Smooth muscle cell (in vitro differentiated cells): ENCODE data around the gene OTX1. TPM values are rescaled to one million over a fixed set of nuclear protein-coding genes. Genes with fewer than 3 reads are reported as not detected.

Experiments used
- DNase-seq: peaks from one replicate; lab custom pipeline; 2025; ENCODE audit not compliant: unreplicated experiment; lab: John Stamatoyannopoulos, UW
- H2AFZ ChIP-seq: fragments of 200-600 bp; sonication (generic); 2 replicates; pipeline ENCODE4 v1.6.0; 2016; ENCODE audit warnings: antibody characterized with exemption, low read depth, mild to moderate bottlenecking
- H3F3A ChIP-seq: fragments of 200-600 bp; sonication (generic); 2 replicates; pipeline ENCODE4 v1.6.0; 2017; ENCODE audit warnings: antibody characterized with exemption, low read depth
- H3K27ac ChIP-seq: fragments of 200-600 bp; sonication (generic); 2 replicates; pipeline ENCODE4 v1.5.1; 2016; ENCODE audit warnings: low read depth, mild to moderate bottlenecking
- H3K27me3 ChIP-seq: fragments of 200-600 bp; sonication (generic); 2 replicates; pipeline ENCODE4 v1.6.1; 2016; ENCODE audit warnings: low read depth, mild to moderate bottlenecking
- H3K36me3 ChIP-seq: fragments of 200-600 bp; sonication (generic); 2 replicates; pipeline ENCODE4 v1.5.1; 2016; ENCODE audit warnings: low read depth
- H3K4me1 ChIP-seq: fragments of 200-600 bp; sonication (generic); 2 replicates; pipeline ENCODE4 v1.5.1; 2016; ENCODE audit warnings: low read depth
- H3K4me2 ChIP-seq: fragments of 200-600 bp; sonication (generic); 2 replicates; pipeline ENCODE4 v1.6.0; 2016; ENCODE audit warnings: mild to moderate bottlenecking
- H3K4me3 ChIP-seq: fragments of 200-600 bp; sonication (generic); 2 replicates; pipeline ENCODE4 v1.5.1; 2016; ENCODE audit warnings: mild to moderate bottlenecking
- H3K79me2 ChIP-seq: fragments of 200-600 bp; sonication (generic); 2 replicates; pipeline ENCODE4 v1.6.0; 2016; ENCODE audit warnings: low read depth, mild to moderate bottlenecking
- H3K9ac ChIP-seq: fragments of 200-600 bp; sonication (generic); 2 replicates; pipeline ENCODE4 v1.6.0; 2016; ENCODE audit warnings: low read depth
- H3K9me3 ChIP-seq: fragments of 200-600 bp; sonication (generic); replicated peaks from 2 replicates; pipeline ENCODE4 v1.5.1; 2016; ENCODE audit warnings: low read depth
- H4K20me1 ChIP-seq: fragments of 200-600 bp; sonication (generic); 2 replicates; pipeline ENCODE4 v1.6.0; 2016; ENCODE audit warnings: low read depth
- CTCF ChIP-seq: fragments of 200-600 bp; sonication (generic); IDR thresholded peaks from 2 replicates; pipeline ENCODE4 v1.5.1; 2017; ENCODE audit warnings: borderline replicate concordance, mild to moderate bottlenecking, antibody characterized with exemption; ENCODE audit not compliant: insufficient read depth, poor library complexity, severe bottlenecking
- WGBS: methylation state at CpG from one replicate; pipeline ENCODE4 v1.1.7; 2016; ENCODE audit warnings: low lambda C conversion rate; 5-methylcytosine and 5-hydroxymethylcytosine counted together
- polyA plus RNA-seq: library from polyadenylated mRNA; unstranded; fragments of >200 nt; fragmentation: Nextera tagmentation; extraction: Ambion mirVana; gene quantifications from 2 replicates; pipeline ENCODE4 v1.2.1, GENCODE V29; 2016
- total RNA-seq: library from RNA; depleted of rRNA; stranded (reverse); fragments of >200 nt; gene quantifications from 2 replicates; pipeline ENCODE4 v1.2.3, GENCODE V29; 2014

OTX1 gene
- total and polyA plus RNA-seq, 2 experiments from 2014 or later, result 0.35 TPM; not detected in 1

- no peak for DNase-seq
- Histone ChIP-seq H3K79me2 (no peaks in the 10 kb centered on the region), H2AFZ (no peak overlapping the region), H3K27ac (no peak overlapping the region), H3K9ac (no peak overlapping the region), H3K9me3 (no peaks in the 10 kb centered on the region), H3K4me2 (no peak overlapping the region), H3F3A (no peaks in the 10 kb centered on the region), H3K4me3 (no peak overlapping the region), H3K27me3 (peaks cover 98% of the 10 kb centered on the region), H4K20me1 (no peaks in the 10 kb centered on the region), H3K36me3 (no peaks in the 10 kb centered on the region), H3K4me1 (peaks cover 31% of the 10 kb centered on the region)
- 85% methylated on average over 1 of the region's 1 CpG for WGBS
- no peak for TF ChIP-seq CTCF
These were observed 13.6 kb downstream of the OTX1 start for GRCh38 chr2:63064197-63064596.

GRCh38 chr2:63064661-63065060 is 14.0 kb downstream of the OTX1 start:
- H3K27me3 ChIP-seq, result peaks cover 98% of the 10 kb centered on the region
- 79% methylated on average over 4 of the region's 4 CpGs for WGBS
- H3K4me2 ChIP-seq, result no peak overlapping the region
- H3F3A ChIP-seq, result no peaks in the 10 kb centered on the region
- H2AFZ ChIP-seq, result no peak overlapping the region
- no peaks in the 10 kb centered on the region for H4K20me1 ChIP-seq
- H3K27ac ChIP-seq, result no peak overlapping the region
- H3K9me3 ChIP-seq, result no peaks in the 10 kb centered on the region
- no peak overlapping the region for H3K9ac ChIP-seq
- H3K4me3 ChIP-seq, result no peak overlapping the region
- H3K4me1 ChIP-seq, result peaks cover 28% of the 10 kb centered on the region
- no peaks in the 10 kb centered on the region for H3K79me2 ChIP-seq
- no peaks in the 10 kb centered on the region for H3K36me3 ChIP-seq
- DNase-seq, result no peak
- no peak for TF ChIP-seq CTCF

DNA sequence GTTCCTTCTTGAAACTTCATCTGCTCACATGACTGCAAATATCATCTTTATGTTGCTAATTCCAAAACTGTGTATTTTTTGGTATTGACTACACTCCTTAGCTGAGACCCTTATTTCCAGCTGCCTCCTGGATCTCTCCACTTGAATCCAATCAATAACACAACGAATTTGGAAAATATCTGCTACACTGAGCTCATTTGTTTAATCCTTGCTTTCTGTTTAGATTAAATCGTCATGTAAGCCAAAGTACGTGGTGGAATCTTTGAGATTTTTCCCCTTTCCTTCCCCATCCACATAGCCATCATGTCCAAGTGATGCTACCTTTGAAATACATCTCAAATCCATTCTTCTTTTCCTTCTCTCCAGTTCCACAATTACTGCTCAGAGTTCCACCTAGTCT is 15.6 kb downstream of the OTX1 start:
- Histone ChIP-seq H3K4me1 (peaks cover 18% of the 10 kb centered on the region), H4K20me1 (no peaks in the 10 kb centered on the region), H3K4me2 (no peak overlapping the region), H2AFZ (no peak overlapping the region), H3K79me2 (no peaks in the 10 kb centered on the region), H3F3A (no peaks in the 10 kb centered on the region), H3K9ac (no peak overlapping the region), H3K4me3 (no peak overlapping the region), H3K27ac (no peak overlapping the region), H3K9me3 (no peaks in the 10 kb centered on the region), H3K36me3 (no peaks in the 10 kb centered on the region), H3K27me3 (peaks cover 93% of the 10 kb centered on the region)
- no peak for DNase-seq
- 73% methylated on average over 3 of the region's 3 CpGs for WGBS
- TF ChIP-seq CTCF, result no peak

DNA sequence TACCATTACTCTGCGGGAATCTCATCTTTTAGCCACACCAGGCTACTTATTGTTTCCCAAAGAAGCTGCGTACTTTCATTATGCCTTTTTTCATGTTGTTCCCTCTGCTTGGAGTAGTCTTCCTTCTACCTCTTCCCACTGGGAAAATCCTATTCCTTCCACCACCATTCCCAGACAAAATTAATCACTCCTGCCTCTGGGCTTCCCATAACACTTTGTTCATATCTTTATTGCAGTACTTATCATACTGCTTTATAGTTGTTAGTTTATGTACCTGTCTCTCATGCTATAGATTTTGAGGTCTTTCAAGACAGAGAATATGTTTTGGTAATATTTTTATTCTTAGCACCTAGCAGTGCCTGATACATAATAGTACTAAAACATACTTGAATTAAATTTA is 16.2 kb downstream of the OTX1 start:
- no peak overlapping the region for H3K27ac ChIP-seq
- no peaks in the 10 kb centered on the region for H3K79me2 ChIP-seq
- TF ChIP-seq CTCF, result no peak
- no peaks in the 10 kb centered on the region for H4K20me1 ChIP-seq
- no peak overlapping the region for H2AFZ ChIP-seq
- H3F3A ChIP-seq, result no peaks in the 10 kb centered on the region
- H3K9ac ChIP-seq, result no peak overlapping the region
- 84% methylated on average over 2 of the region's 2 CpGs for WGBS
- H3K36me3 ChIP-seq, result no peaks in the 10 kb centered on the region
- peaks cover 92% of the 10 kb centered on the region for H3K27me3 ChIP-seq
- DNase-seq, result no peak
- no peak overlapping the region for H3K4me3 ChIP-seq
- H3K9me3 ChIP-seq, result no peaks in the 10 kb centered on the region
- H3K4me2 ChIP-seq, result no peak overlapping the region
- peaks cover 18% of the 10 kb centered on the region for H3K4me1 ChIP-seq
